Stimulated activated CD4-positive, alpha-beta T cell treated with anti-CD3 and anti-CD28 coated beads, Interleukin-2, amount 100 ng/mL, for 24 hours (primary cell): ENCODE measurements around the gene CDY2A.
"Not testable (repeated sequence)": the region's sequence is repeated elsewhere in the genome, so short reads cannot be mapped to it uniquely, and the experiment has no call there.

Experiments
- DNase-seq, 2 donors: peaks; one replicate each; pipeline ENCODE4 v3.0.0-alpha.2; 2020

CDY2A gene, protein sequence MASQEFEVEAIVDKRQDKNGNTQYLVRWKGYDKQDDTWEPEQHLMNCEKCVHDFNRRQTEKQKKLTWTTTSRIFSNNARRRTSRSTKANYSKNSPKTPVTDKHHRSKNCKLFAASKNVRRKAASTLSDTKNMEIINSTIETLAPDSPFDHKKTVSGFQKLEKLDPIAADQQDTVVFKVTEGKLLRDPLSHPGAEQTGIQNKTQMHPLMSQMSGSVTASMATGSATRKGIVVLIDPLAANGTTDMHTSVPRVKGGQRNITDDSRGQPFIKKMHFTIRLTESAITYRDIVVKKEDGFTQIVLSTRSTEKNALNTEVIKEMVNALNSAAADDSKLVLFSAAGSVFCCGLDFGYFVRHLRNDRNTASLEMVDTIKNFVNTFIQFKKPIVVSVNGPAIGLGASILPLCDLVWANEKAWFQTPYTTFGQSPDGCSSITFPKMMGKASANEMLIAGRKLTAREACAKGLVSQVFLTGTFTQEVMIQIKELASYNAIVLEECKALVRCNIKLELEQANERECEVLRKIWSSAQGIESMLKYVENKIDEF

DNA sequence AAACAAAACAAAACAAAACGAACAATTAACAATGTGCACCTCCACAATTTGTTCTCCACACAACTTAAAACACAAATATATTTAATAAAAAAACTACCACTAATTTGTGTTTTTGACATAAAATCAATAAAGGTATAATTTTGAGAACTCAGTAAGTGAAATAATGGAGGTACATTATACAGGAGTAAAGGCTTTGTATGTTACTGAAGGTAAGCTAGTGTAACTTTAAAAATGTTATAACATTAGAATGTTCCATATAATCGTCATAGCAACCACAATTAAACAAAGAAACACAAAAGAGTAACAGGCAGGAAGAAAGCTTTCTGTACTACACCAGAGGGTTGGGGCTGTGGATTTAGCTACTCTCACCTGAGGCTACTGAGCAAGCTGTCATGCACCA is at the start of gene CDY2A:
Gene CDY2A (plus strand): TSS at position 301 of the 400 bp plus-strand sequence. CDS start 328 bp downstream, outside the sequence.
- not testable (repeated sequence) for DNase-seq

DNA sequence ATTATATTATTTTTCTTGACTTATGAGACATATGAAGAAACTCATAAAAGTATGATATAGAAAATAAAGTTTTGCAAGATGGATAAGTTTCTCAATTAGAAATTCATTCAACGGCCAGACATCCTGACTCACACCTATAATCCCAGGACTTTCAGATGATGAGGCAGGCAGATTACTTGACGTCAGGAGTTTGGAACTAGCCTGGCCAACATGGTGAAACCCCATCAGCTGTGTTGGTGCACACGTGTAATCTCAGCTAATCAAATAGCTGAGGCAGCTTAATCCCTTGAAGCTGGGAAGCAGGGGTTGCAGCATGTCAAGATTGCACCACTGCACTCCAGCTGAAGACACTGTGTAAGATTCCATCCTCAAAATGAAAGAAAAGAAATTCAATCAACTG is 28.0 kb upstream of the CDY2A start:
- not testable (repeated sequence) for DNase-seq

DNA sequence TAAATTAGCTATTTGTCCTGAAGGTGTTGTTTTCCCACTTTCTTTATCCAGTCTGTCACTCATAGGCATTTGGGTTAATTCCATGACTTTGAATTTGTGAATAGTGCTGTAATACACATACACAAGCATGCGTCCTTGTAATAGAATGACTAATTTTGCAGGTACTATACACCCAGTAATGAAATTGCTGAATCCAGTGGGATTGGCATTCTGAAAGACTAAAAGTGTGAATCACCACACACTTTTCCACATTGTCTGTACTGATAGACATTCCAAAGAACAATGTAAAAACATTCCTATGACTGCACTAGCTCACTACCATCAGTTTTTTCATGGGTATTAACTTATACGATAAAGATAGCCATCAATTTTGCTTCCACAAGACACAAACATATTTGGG is 27.3 kb upstream of the CDY2A start:
- DNase-seq = not testable (repeated sequence)

DNA sequence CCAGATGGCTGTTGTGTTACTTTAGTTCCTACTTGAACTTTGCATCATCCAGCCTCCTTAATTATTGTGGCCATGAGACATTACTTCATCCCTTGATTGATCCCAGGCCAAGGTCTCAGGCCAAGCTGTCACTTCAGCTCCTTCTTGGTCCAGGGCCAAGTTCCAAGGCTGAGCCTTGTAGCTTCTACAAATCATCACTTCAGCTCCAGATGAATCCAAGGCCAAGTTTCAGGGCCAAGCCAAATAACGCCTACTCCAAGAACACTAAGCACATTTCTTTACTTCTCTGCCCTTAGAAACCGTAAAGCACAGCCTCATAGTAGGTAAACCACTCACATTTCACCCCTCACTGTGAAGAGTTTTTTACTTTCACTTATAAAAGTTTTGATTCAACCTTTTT is 1.7 kb upstream of the CDY2A start:
- DNase-seq = not testable (repeated sequence)

DNA sequence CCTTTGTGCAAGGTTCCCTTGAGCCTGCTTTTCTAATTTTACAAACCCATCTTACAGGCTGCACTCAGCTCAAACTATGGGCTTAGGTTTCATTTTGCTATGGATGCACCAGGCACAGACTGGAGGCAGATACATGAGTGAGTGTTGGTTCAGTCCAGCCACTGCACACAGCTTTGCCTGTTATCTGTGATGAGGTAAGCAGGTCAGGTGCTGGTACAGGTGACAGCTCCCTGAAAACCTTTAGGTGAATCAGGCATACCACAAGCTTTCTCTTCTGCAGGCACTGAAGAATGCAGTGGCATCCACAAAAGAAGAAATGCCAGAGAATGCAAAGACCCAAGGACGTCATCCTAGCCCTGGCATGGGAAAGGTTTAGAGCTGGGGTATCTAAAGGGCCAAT is 3.3 kb downstream of the CDY2A start:
- DNase-seq = not testable (repeated sequence)

DNA sequence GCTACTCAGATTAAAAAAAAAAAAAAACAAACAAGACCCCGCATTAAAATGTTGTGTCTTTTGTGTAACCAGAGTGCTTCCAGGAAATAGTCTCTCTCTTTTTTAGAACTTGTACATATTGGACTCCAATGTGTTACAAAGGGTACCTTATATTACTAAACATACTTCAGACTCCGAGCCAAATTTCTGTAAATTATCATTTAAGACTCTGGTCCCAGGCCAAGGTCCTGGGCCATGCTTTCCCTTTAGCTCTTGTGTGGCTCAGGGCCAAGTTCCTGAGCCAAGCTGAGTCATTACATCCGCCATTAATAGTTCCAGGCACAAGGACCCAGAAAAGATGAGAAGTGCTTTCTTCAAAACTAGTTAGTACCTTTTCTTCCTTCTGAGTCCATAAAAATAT is 4.6 kb downstream of the CDY2A start:
- not testable (repeated sequence) for DNase-seq

DNA sequence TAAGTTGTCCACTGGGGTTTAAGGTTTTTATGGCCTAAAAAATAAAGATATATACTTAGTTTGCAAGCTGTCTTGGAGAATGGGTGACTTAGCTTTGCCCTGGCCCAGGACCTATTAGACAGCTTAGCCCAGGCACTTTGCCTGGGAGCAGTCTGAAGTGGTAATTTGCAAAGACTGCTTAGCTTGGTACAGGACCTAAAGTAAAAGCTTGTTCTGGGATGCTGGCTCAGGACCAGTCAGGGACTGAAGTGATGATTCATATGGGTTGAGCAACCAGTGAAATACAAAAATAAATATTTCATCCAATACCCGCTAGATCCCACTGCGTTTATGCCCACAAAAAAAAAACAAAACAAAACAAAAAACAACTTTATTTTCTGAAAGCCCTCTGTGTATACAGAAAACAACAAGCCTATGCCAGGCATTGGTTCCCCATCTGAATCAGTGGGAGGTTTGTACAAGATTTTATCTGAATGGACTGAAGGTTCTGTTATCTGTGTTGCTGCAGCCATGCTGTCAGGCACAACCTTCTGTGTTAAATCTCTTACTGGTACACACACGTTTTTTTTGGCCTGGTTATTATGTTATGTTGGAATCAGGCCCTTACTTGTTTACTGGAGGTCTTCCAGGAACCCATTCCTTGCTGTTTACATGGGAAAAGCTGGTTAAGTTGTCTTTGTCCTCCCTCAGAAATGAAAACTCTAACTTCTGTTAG is 8.7 kb downstream of the CDY2A start:
- not testable (repeated sequence) for DNase-seq

DNA sequence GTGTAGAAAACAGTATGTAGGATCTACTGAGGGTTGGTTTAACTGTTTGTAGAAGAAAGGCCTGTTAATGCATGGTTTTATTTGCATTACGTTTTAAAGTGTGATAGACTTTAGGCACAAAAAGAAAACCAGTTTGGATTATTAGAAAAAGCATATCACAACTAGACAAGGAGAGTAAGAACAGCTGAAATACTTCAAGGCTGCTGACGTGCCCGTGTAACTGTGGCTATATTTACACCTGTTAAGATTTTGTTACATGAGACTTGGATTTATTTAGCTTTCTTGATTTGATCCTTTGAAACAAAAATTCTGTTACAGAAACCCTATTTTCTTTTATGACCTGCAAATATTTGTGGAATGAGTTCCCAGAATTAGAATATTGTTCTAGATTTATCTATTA is 9.3 kb downstream of the CDY2A start:
- not testable (repeated sequence) for DNase-seq

DNA sequence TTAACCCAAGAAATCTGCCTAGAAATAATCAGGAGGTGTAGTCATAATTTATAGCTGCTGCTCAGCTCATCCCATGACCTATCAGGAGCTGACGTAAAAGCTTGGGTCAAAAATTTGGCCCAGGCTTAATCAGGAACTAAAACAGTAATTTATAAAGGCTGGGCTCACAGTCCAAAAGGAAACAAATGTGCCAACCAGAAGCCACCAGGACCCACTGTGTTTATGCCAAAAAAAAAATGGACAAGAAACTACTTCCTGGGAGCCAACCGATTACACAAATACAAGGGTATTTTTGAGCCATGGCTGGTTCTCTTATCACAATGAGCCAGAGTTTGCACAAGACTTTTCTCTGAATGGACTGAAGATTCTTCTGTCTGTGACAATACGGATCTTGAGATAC is 19.4 kb downstream of the CDY2A start:
- not testable (repeated sequence) for DNase-seq

DNA sequence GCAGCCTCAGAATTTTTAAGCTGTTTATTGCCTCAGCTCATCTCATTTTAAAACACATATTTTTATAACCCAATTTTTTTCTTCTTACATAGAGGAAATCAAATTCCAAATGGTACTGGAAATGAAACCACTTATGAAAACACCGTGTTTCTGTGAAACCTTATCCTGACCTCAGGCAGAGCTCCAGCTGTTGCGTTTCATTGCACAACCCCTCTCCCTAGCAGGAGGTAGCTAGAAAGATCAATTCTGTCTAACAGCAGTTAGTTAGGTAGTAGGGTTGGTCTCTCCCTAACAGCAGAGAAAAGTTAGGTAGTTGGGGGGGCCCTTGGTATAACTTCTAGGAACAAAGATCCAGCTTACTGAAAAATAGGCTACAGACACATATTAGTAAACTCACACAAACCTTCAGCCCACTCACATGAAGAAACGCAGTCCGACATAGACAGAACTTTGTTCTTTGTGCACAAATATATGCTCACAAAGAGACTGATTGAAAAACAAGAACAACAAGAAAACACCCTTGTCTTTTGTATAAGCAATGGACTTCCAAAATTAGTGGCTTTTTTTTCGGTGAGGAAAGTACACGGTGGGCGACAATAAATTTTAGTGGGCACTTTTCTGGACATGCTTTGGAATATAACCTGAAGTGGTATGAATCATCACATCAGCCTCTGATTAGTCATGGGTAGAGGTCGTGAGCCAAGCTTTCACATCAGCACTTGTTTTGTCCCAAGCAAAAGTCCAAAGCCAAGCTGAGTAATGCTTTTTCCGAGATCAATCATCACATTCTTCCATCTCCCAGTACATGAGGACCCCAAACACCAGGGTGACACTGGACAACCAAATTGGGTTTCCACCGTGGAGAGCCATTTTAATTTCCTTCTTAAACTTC is 22.8 kb downstream of the CDY2A start:
- DNase-seq = not testable (repeated sequence)

DNA sequence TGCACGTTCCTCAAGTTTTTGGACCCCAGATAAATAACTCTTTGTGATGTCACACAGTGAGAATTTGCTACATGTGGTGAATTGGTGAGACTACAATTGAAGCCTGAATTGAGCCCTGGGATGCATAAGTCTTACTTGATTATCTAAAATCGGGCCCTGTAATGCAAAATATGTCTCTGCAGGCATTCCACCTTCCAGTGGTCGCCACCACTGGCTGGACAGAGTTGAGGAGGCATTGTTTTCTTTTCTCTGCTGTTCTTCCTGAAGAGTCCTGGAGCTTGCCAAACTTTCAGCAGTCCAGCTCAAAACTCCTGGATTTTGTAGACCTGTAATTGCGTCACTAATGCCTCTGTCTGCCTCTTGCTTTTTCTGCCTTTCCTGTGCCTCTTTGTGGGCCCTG is 23.5 kb downstream of the CDY2A start:
- not testable (repeated sequence) for DNase-seq

DNA sequence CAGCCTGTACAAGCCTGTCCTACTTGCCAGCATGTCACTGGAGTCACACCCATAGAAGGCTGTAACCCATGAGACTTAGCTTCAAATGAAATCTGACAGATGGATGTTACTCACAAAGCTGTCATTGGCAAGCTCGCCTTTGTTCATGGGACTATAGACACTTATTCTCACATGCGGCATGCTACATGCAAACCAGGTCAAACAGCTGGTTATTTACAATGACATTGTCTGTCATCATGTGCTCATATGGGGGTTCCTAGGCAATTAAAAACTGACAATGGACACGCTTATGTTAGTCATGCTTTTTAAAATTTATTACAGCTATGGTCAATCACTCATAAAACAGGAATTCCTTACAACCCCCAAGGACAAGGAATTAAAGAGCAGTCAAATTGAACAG is 30.9 kb downstream of the CDY2A start:
- not testable (repeated sequence) for DNase-seq

DNA sequence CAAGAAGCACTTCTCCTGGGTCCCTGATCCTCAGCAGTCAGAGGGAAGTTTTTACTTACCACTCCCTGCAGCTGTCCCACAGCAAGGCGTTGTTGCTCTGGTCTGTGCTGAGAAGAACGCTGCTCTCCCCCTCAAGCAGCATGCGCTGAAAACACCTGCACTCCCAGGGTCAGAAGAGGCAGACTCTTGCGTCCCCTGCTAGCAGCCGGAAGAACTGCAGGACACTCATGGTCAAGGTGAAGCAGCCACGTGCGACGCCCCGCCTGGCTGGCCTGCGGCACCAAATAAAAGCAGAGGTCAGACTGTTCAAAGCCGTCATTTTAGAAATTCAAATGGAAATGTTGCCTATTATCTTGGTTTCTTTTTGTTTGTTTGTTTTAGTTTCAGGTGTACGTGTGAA is 47.9 kb downstream of the CDY2A start:
- not testable (repeated sequence) for DNase-seq
